PC-3 (cell line): ENCODE measurements around the gene SLC35B4. TPM values are rescaled to one million over a fixed set of nuclear protein-coding genes. Genes with fewer than 3 reads are reported as not detected.

Experiments
- ATAC-seq: fragments of 200-7000 bp; cut with Tn5 transposase; 2 replicates; pipeline ENCODE4 v1.9.1; 2020; ENCODE audit warnings: mild to moderate bottlenecking, moderate library complexity
- BruUV-seq: library from RNA; stranded (reverse); fragments of 400-500 nt; replicated peaks from 2 replicates; lab custom pipeline; 2021; lab: Mats Ljungman, UMichigan
- CTCF ChIA-PET: fragments of 300-600 bp; sonication (Branson Sonifier 250); formaldehyde crosslinking; loops from one replicate; lab custom pipeline; 2022; ENCODE audit warnings: antibody characterized with exemption; lab: Charles Lee
- POLR2A ChIA-PET: fragments of 300-600 bp; sonication (Branson Sonifier 250); formaldehyde crosslinking; loops from one replicate; lab custom pipeline; 2022; ENCODE audit warnings: antibody characterized with exemption; ENCODE audit not compliant: unreplicated experiment; lab: Charles Lee
- DNase-seq: peaks from one replicate; pipeline ENCODE4 v3.0.0-alpha.2; 2015
- H2AFZ ChIP-seq: fragments of 300-600 bp; sonication (generic); 2 replicates; pipeline ENCODE4 v1.6.0; 2016; ENCODE audit warnings: antibody characterized with exemption, low read length
- H3F3A ChIP-seq: fragments of 300-600 bp; sonication (generic); one replicate; pipeline ENCODE4 v1.6.0; 2017; ENCODE audit warnings: antibody characterized with exemption, low read length, control low read depth, mild to moderate bottlenecking; ENCODE audit not compliant: unreplicated experiment
- H3K27ac ChIP-seq: fragments of 300-600 bp; sonication (generic); 2 replicates; pipeline ENCODE4 v1.5.1; 2016; ENCODE audit warnings: mild to moderate bottlenecking, low read length
- H3K27me3 ChIP-seq: fragments of 300-600 bp; sonication (generic); 2 replicates; pipeline ENCODE4 v1.6.1; 2016; ENCODE audit warnings: low read length, mixed read lengths
- H3K36me3 ChIP-seq: fragments of 300-600 bp; sonication (generic); 2 replicates; pipeline ENCODE4 v1.6.1; 2016; ENCODE audit warnings: low read depth, mixed run types, low read length, mixed read lengths
- H3K4me1 ChIP-seq: fragments of 300-600 bp; sonication (generic); 2 replicates; pipeline ENCODE4 v1.5.1; 2016; ENCODE audit warnings: low read length; ENCODE audit not compliant: insufficient read depth
- H3K4me2 ChIP-seq: fragments of 300-600 bp; sonication (generic); 2 replicates; pipeline ENCODE4 v1.6.0; 2016; ENCODE audit warnings: low read length
- H3K4me3 ChIP-seq: fragments of 300-600 bp; sonication (generic); 2 replicates; pipeline ENCODE4 v1.5.1; 2016; ENCODE audit warnings: mild to moderate bottlenecking, low read length, mixed read lengths
- H3K79me2 ChIP-seq: fragments of 300-600 bp; sonication (generic); 2 replicates; pipeline ENCODE4 v1.6.1; 2017; ENCODE audit warnings: low read length, mixed read lengths
- H3K9ac ChIP-seq: fragments of 300-600 bp; sonication (generic); 2 replicates; pipeline ENCODE4 v1.6.0; 2016; ENCODE audit warnings: mild to moderate bottlenecking, low read length
- H3K9me2 ChIP-seq: fragments of 300-600 bp; sonication (generic); replicated peaks from 2 replicates; pipeline ENCODE4 v1.6.1; 2016; ENCODE audit warnings: mixed run types, low read length, mixed read lengths
- H3K9me3 ChIP-seq: fragments of 300-600 bp; sonication (generic); 2 replicates; pipeline ENCODE4 v1.6.1; 2016; ENCODE audit warnings: low read length, mixed read lengths
- H4K20me1 ChIP-seq: fragments of 300-600 bp; sonication (generic); 2 replicates; pipeline ENCODE4 v1.6.1; 2016; ENCODE audit warnings: low read length, mixed read lengths
- CTCF ChIP-seq: fragments of 300-600 bp; sonication (generic); conservative IDR thresholded peaks from 2 replicates; pipeline ENCODE4 v1.5.1; 2017; ENCODE audit warnings: antibody characterized with exemption, low read depth, mild to moderate bottlenecking, low read length
- EZH2 ChIP-seq: fragments of 300-600 bp; sonication (generic); IDR thresholded peaks from one replicate; pipeline ENCODE4 v1.6.1; 2017; ENCODE audit warnings: antibody characterized with exemption, mild to moderate bottlenecking, low read length; ENCODE audit not compliant: unreplicated experiment
- EZH2phosphoT487 ChIP-seq: fragments of 300-600 bp; sonication (generic); IDR thresholded peaks from 2 replicates; pipeline ENCODE4 v1.6.1; 2018; ENCODE audit warnings: mild to moderate bottlenecking, antibody characterized with exemption, low read length, borderline replicate concordance
- intact Hi-C: fragments of 100-400 bp; cut with micrococcal nuclease; formaldehyde crosslinking; loops from 2 replicates; pipeline ENCODE4 v1.9.0; 2023
- total RNA-seq: library from RNA; depleted of rRNA; stranded (reverse); fragments of >200 nt; gene quantifications from 2 replicates; pipeline ENCODE4 v1.2.3, GENCODE V29; 2014

The SLC35B4 gene
- total RNA-seq, 1 experiment from 2014 or later, result 34.2 TPM

GRCh38 chr7:134284011-134284410 is 32.7 kb downstream of the SLC35B4 start:
- H3K4me2 ChIP-seq, result no peak overlapping the region
- ChIA-PET POLR2A (no interaction called here), CTCF (no interaction called here)
- DNase-seq, result no peak
- H3K9ac ChIP-seq, result no peak overlapping the region
- no peaks in the 10 kb centered on the region for H3K9me3 ChIP-seq
- H3F3A ChIP-seq, result no peaks in the 10 kb centered on the region
- no TSS peak for BruUV-seq
- H3K9me2 ChIP-seq, result no peaks in the 10 kb centered on the region
- intact Hi-C loops, result no loop called here
- no peaks in the 10 kb centered on the region for H4K20me1 ChIP-seq
- no peaks in the 10 kb centered on the region for H3K79me2 ChIP-seq
- H3K4me3 ChIP-seq, result no peak overlapping the region
- H3K36me3 ChIP-seq, result no peaks in the 10 kb centered on the region
- peaks cover 14% of the 10 kb centered on the region for H3K27me3 ChIP-seq
- TF ChIP-seq EZH2 (no peak), CTCF (no peak), EZH2phosphoT487 (no peak)
- H2AFZ ChIP-seq, result no peak overlapping the region
- H3K27ac ChIP-seq, result no peak overlapping the region
- ATAC-seq, result no peak
- no peaks in the 10 kb centered on the region for H3K4me1 ChIP-seq

GRCh38 chr7:134280508-134280907 is 36.2 kb downstream of the SLC35B4 start:
- Histone ChIP-seq H3K27me3 (peaks cover 14% of the 10 kb centered on the region), H3K4me1 (no peaks in the 10 kb centered on the region), H3K9ac (no peak overlapping the region), H3K9me3 (no peaks in the 10 kb centered on the region), H3K4me3 (no peak overlapping the region), H4K20me1 (no peaks in the 10 kb centered on the region), H3K27ac (no peak overlapping the region), H3K36me3 (no peaks in the 10 kb centered on the region), H2AFZ (no peak overlapping the region), H3K4me2 (no peak overlapping the region), H3F3A (no peaks in the 10 kb centered on the region), H3K79me2 (no peaks in the 10 kb centered on the region), H3K9me2 (no peaks in the 10 kb centered on the region)
- intact Hi-C loops, result no loop called here
- POLR2A ChIA-PET, result interaction anchor here (0.5 kb wide), 1 partner anchor 625 kb away, joined by 5 read pairs; no protein-coding TSS in a partner anchor
- CTCF ChIA-PET, result interaction anchor here (0.6 to 1.0 kb wide), 2 partner anchors 64 to 139 kb away, joined by 3 read pairs; no protein-coding TSS in a partner anchor
- ATAC-seq (no peak), DNase-seq (no peak)
- TF ChIP-seq EZH2phosphoT487 (no peak), CTCF (no peak), EZH2 (no peak)
- BruUV-seq, result no TSS peak

GRCh38 chr7:134279898-134280297 is 36.8 kb downstream of the SLC35B4 start:
- POLR2A ChIA-PET, result interaction anchor here (0.5 kb wide), 1 partner anchor 625 kb away, joined by 5 read pairs; no protein-coding TSS in a partner anchor
- ATAC-seq, result no peak
- Histone ChIP-seq H2AFZ (no peak overlapping the region), H3K36me3 (no peaks in the 10 kb centered on the region), H3K4me1 (no peaks in the 10 kb centered on the region), H3F3A (no peaks in the 10 kb centered on the region), H3K79me2 (no peaks in the 10 kb centered on the region), H3K9ac (no peak overlapping the region), H4K20me1 (no peaks in the 10 kb centered on the region), H3K9me3 (no peaks in the 10 kb centered on the region), H3K4me3 (no peak overlapping the region), H3K27me3 (peaks cover 14% of the 10 kb centered on the region), H3K27ac (no peak overlapping the region), H3K4me2 (no peak overlapping the region), H3K9me2 (no peaks in the 10 kb centered on the region)
- TF ChIP-seq CTCF, result no peak
- no peak for TF ChIP-seq EZH2
- no peak for TF ChIP-seq EZH2phosphoT487
- intact Hi-C loops, result no loop called here
- BruUV-seq, result no TSS peak
- no peak for DNase-seq
- CTCF ChIA-PET, result interaction anchor here (1.0 kb wide), 1 partner anchor 138 kb away, joined by 3 read pairs; no protein-coding TSS in a partner anchor
